ENCODE results near the gene PASD1. TPM values are rescaled to one million over a fixed set of nuclear protein-coding genes. Genes with fewer than 3 reads are reported as not detected.
"Not testable (repeated sequence)": the region's sequence is repeated elsewhere in the genome, so short reads cannot be mapped to it uniquely, and the experiment has no call there.

PASD1 gene
- total RNA-seq = not detected in 2 replicates

DNA sequence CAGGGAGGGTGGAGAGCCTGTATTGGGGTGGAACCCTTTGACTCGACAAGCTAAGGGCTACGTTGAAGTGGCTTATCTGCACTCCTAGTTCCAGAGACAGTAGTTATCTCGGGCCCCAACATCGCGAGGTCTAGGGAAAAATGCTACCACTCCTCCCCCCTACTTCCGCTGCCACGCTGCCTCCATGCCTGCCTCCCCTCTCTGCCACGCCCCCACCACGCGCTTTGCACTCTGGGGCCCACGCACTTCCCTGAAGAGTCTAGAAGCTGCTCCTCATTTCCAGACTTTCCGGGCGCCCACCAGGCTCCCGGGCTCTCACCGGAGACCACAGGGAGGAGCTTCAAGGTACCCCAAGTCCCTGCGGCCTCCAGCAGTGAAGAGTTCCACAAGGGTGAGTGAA, at the start of gene PASD1:
Gene PASD1 (plus strand): TSS at position 227 of the 400 bp plus-strand sequence. CDS start 37,879 bp downstream, outside the sequence.
- no peak for DNase-seq (ENCODE audit: extremely low read depth, low read depth, low spot score)

GRCh38 chrX:151515237-151515636, 48.2 kb upstream of the PASD1 start:
- no peak for DNase-seq (ENCODE audit: extremely low read depth, low read depth, low spot score)

- DNase-seq (ENCODE audit: extremely low read depth, low read depth, low spot score) = no peak
These were observed 46.8 kb upstream of the PASD1 start for GRCh38 chrX:151516538-151517187.

- DNase-seq (ENCODE audit: extremely low read depth, low read depth, low spot score) = no peak
These were observed 46.1 kb upstream of the PASD1 start for GRCh38 chrX:151517421-151517820.

- no peak for DNase-seq (ENCODE audit: extremely low read depth, low read depth, low spot score)
These were observed 40.1 kb upstream of the PASD1 start for GRCh38 chrX:151523351-151523750.

DNA sequence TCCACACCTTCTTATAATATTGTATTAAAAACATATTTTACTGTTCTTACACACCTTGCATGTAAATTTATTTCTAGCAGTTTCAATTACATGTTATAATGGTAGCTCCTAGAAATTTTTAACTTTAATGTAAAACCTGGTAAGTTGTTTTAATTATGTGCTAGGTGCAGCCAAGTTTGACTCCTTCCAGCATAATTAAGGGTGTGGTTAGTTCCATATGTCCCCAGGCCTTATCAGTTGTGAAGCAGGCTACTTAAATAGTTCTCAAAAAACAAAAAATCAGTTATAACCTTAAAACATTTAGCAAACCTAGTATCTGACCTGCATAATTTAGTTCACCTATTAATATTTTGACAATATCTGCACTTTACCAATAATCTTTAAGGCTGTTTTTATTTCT, 26.9 kb upstream of the PASD1 start:
- no peak for DNase-seq (ENCODE audit: extremely low read depth, low read depth, low spot score)

GRCh38 chrX:151537572-151537971, 25.9 kb upstream of the PASD1 start:
- no peak for DNase-seq (ENCODE audit: extremely low read depth, low read depth, low spot score)

DNA sequence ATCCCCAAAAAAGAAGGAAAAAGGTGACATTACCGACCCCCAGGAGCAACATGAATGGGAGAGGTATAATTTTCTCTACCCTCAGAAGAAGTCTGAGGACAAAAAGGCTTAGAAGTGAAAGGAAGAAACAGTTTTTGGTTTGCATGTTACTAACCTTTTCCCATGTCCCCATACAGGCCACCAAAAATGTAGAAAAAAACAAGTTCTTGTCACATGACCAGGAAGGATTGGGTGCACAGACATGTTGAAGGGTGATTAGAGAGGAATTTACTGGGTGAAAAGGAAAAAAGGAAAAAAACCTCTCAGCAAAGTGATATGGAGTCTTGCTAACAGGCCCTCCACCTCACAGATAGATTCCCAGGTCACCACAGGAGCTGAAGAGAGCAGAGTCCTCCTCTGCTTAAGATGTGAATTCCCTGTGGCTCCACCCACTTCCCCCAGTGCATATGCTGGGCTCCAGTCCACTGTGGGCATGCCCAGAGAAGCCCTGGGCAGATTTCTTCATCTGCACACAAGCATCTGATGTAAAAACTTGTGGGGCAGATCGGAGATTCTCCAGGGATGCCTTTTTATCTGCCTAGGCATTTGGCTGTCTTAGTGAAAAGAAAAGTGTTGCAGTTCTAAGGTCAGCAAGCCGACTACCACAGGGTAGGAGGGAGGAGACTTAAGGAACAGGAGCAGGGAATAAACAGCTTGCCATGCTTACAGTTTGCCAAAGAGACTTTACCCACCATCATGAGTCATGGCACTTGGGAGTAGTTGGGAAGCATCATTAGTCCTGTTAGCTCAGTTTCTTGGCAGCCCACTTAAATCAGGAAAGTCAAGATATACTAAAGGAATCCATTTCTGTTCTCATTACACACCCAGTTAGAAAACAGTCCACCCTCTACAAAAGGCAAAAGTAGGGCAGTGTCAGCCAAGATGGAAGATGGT, 25.0 kb upstream of the PASD1 start:
- DNase-seq (ENCODE audit: extremely low read depth, low read depth, low spot score) = no peak

GRCh38 chrX:151543706-151544105, 19.8 kb upstream of the PASD1 start:
- no peak for DNase-seq (ENCODE audit: extremely low read depth, low read depth, low spot score)

DNA sequence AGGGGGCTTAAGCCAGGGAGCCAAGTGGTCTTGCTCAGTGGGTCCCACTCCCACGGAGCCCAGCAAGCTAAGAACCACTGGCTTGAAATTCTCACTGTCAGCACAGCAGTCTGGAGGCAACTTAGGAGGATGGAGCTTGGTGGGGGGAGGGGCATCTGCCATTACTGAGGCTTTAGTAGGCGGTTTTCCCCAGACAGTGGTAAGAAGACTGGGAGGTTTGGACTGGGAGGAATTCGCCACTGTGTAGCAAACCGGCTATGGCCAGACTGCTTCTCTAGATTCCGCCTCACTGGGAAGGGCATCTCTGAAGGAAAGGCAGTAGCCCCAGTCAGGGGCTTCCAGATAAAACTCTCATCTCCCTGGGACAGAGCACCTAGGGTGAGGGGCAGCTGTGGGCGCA, 17.2 kb upstream of the PASD1 start:
- not testable (repeated sequence) for DNase-seq (ENCODE audit: extremely low read depth, low read depth, low spot score)

GRCh38 chrX:151551176-151551575, 12.3 kb upstream of the PASD1 start:
- DNase-seq (ENCODE audit: extremely low read depth, low read depth, low spot score) = not testable (repeated sequence)

- no peak for DNase-seq (ENCODE audit: extremely low read depth, low read depth, low spot score)
These were observed 10.7 kb upstream of the PASD1 start for GRCh38 chrX:151552743-151553142.

- not testable (repeated sequence) for DNase-seq (ENCODE audit: extremely low read depth, low read depth, low spot score)
These were observed 8.2 kb upstream of the PASD1 start for GRCh38 chrX:151555301-151555700.

- not testable (repeated sequence) for DNase-seq (ENCODE audit: extremely low read depth, low read depth, low spot score)
These were observed 990 bp upstream of the PASD1 start for GRCh38 chrX:151562485-151562884.

DNA sequence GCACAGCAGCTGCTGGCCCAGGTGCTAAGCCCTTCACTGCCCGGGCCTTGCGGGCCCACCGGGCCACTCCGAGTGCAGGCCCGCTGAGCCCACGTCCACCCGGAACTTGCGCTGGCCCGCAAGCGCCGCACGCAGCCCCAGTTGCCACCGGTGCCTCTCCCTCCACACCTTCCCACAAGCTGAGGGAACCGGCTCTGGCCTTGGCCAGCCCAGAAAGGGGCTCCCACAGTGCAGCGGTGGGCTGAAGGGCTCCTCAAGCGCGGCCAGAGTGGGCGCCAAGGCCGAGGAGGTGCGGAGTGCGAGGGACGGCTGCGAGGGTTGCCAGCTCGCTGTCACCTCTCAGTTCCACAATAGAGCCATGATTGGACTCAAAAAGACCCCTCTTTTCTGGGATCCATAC, 472 bp upstream of the PASD1 start:
- not testable (repeated sequence) for DNase-seq (ENCODE audit: extremely low read depth, low read depth, low spot score)

DNA sequence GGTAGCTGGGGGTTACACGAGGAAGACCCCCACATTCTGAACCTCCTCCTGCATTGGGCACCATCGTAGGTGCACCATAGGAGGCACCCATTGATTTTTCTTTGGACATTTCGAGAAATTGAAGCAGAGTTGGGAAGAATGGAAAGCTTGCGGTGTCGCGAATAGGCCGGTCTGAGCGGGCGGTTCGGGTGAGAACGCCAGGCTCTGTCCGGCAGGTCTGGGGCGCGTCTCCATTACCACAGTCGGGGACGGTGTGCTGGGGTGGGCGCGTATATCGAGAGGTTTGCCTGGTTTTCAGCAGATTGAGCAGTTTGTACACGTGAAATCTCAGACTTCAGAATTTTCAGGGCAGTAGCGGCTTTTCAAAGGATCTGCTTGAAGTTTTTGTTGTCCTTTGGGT, 560 bp downstream of the PASD1 start:
- DNase-seq (ENCODE audit: extremely low read depth, low read depth, low spot score) = no peak

GRCh38 chrX:151566872-151567271, 3.4 kb downstream of the PASD1 start:
- DNase-seq (ENCODE audit: extremely low read depth, low read depth, low spot score) = not testable (repeated sequence)

DNA sequence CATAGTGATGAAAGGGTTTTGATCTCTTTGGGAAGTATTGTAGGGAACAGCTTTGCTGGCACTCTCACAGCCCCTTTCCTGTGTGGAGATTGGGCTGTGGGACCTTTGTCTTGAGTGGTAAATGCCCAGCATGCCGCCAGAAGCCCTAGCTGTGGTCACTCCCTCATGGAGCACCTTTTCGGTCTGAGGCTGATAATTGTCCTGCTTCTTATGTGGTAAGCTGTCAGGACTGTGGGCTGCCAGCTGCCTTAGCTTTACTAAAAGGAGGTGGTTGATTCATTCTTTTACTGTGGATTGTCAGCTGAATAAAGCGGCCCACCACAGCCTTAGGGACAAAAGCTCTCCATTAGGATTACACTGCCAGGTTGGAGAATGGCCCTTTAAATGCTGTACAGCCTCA, 7.1 kb downstream of the PASD1 start:
- DNase-seq (ENCODE audit: extremely low read depth, low read depth, low spot score) = no peak

DNA sequence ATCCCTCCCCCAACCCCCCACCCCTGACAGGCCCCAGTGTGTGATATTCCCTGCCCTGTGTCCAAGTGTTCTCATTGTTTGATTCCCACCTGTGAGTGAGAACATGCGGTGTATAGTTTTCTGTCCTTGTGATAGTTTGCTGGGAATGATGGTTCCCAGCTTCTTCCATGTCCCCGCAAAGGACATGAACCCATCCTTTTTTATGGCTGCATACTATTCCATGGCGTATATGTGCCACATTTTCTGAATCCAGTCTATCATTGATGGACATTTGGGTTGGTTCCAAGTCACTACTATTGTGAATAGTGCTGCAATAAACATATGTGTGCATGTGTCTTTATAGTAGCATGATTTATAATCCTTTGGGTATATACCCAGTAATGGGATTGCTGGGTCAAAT, 29.9 kb downstream of the PASD1 start:
- not testable (repeated sequence) for DNase-seq (ENCODE audit: extremely low read depth, low read depth, low spot score)

DNA sequence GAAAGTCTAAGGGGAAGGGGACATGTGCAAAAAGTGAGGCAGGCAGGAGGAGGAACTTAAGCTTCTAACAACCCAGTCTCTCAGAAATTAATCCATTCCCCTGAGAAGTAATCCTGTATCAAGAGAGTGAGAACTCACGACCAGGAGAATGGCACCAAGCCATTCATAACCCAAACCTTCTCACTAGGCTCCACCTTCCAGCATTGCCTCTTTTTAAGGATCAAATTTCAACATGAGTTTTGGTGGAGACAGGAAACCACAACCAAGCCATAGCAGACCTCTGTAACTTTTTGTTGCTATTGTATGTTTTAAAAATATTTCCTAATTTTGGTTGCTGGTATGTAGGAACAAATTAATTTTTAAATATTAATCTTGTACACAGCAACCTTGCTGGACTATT, 32.8 kb downstream of the PASD1 start:
- DNase-seq (ENCODE audit: extremely low read depth, low read depth, low spot score) = no peak

DNA sequence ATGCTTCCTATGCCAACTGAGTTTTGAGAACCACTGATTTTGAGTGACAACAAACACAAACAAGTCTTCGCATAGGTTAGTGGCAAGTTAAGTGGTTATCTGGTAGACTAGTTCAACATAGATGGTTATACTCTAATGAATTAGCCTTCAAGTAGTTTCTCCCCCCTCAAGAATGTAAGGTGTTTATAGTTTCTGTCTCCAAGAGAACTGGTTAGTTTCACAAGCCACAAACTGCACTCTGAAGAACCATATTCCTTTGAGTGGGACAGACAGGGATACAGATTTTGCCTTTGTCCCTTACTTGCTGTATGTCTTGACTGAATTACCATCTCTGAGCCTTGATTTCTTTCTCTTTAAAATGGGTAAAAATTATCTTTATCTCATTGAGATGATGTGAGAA, 41.5 kb downstream of the PASD1 start:
- no peak for DNase-seq (ENCODE audit: extremely low read depth, low read depth, low spot score)

- no peak for DNase-seq (ENCODE audit: extremely low read depth, low read depth, low spot score)
These were observed 45.7 kb downstream of the PASD1 start for GRCh38 chrX:151609222-151609621.

Data from glomerular endothelial cell (primary cell).